ENCODE results near the gene TRUB2. TPM values are rescaled to one million over a fixed set of nuclear protein-coding genes. Genes with fewer than 3 reads are reported as not detected.

TRUB2 gene
- total and polyA plus RNA-seq, 2 donors (not counting 3 experiments of a cell fraction or from before 2014, with no cell fraction given): 21.1 to 39.3 TPM

DNA sequence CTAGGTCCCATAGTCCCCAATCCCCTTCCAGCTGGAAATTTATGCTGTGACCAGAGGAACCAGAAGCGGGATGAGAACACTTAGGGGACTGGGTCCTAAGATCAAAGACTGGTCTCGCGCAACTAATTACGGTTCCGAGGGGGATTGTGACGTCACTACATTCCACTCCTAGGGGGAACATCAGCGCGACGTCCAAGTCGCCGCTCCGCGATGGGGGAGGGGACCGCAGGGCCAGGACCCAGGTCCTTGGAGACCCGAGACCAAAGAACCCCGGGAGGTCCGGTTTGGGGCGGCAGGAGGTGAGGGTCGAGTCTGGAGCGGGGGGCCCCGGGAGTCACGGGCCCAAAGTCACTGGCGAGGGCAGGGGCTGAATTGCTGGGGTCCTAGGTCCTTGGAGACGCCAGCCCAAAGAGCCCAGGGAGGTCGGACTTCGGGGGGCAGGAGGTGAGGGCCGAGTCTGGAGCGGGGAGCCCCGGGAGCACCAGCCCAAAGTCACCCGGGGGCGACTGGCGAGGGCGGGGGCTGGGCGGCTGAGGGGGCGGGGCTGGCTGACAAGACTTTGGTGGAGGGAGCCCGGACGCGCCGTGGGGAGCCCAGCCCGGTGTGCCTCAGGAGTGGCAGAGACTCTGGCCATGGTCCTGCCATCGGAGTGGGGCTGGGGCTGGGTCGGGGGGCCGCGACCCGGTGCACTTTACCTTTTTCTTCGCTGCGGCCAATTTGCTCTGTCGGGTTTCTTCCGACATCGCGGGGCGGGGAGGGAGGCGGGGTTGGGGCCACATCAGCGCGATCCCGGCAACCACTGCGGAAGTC lies 46.8 kb downstream of the TRUB2 start, which contains the start of gene GOLGA2:
Gene GOLGA2, minus strand, starts transcription at position 810 of the 810 bp plus-strand sequence. Its CDS starts 31 bp downstream, at position 779.
- H3K36me3 ChIP-seq (ENCODE audit: control insufficient read depth in 2 of 2, extremely low read depth in 1 of 2, insufficient read depth in 2 of 2, low read length in 2 of 2): peaks cover 2 to 12% of the 10 kb centered on the region in 2 experiments
- ChIA-PET CTCF (interaction anchor here (0.7 to 1.1 kb wide), 6 partner anchors 20 to 145 kb away, joined by 3 to 7 read pairs (median 5); partner anchors contain the start of gene CERCAM), POLR2A (no interaction called here)
- DNase-seq (ENCODE audit: low read depth, low spot score) (peak; percentile 58), FAIRE-seq (no peak)
- H4K20me1 ChIP-seq (replicated peaks; ENCODE audit: control insufficient read depth, extremely low read depth, insufficient read depth, low read length): no peaks in the 10 kb centered on the region
- H3K4me2 ChIP-seq (ENCODE audit: insufficient read depth, low read length): peak within 1 kb of the TSS; percentile 86
- intact Hi-C loops (cut with micrococcal nuclease): loop anchor here (1.0 to 2.0 kb wide), 3 partner anchors 20 to 115 kb away; partner anchors contain the start of genes BBLN, COQ4 and TRUB2
- H3K9me1 ChIP-seq (replicated peaks; ENCODE audit: control insufficient read depth, extremely low read depth, insufficient read depth, low read length): no peaks in the 10 kb centered on the region
- peaks cover 27% of the 10 kb centered on the region for H3K4me1 ChIP-seq (ENCODE audit: control insufficient read depth, extremely low read depth, insufficient read depth, low read length)
- H3K79me2 ChIP-seq (ENCODE audit: control insufficient read depth, insufficient read depth, low read length): peaks cover 27% of the 10 kb centered on the region
- TF ChIP-seq GATA2 (IDR thresholded peaks at IDR 0.05; ENCODE audit: insufficient read depth, insufficient read length, low read depth, low read length) (no peak), POLR2A (IDR thresholded peaks at IDR 0.05; ENCODE audit: low read depth, low read length) (peak; percentile 38)
- H3K9me3 ChIP-seq (replicated peaks; ENCODE audit: control insufficient read depth, insufficient read depth, low read length): no peaks in the 10 kb centered on the region
- peak within 1 kb of the TSS; percentile 95 for H3K9ac ChIP-seq (replicated peaks; ENCODE audit: extremely low read depth, insufficient read depth, low read length)
- dilution Hi-C loops (cut with MboI; ENCODE audit: extremely low pct_ligation_motif_present, low sequenced_read_pairs): no loop called here
- H3K27me3 ChIP-seq (ENCODE audit: control insufficient read depth in 2 of 2, insufficient read depth in 2 of 2, low read length in 2 of 2): no peaks in the 10 kb centered on the region
- peak within 1 kb of the TSS; percentile 89 for H3K27ac ChIP-seq (ENCODE audit: insufficient read depth, low read depth, low read length)
- peak within 1 kb of the TSS; percentile 68 for H2AFZ ChIP-seq (ENCODE audit: low read depth, low read length)
- peak within 1 kb of the TSS; percentile 80 to 95 (median 81) for H3K4me3 ChIP-seq (replicated peaks in 1 of 3; ENCODE audit: insufficient read depth in 1 of 3, low read depth in 1 of 3, low read length in 3 of 3)
- BruUV-seq (replicated peaks): no TSS peak

GRCh38 chr9:128274245-128274644 lies 48.0 kb downstream of the TRUB2 start:
- TF ChIP-seq MYC (IDR thresholded peaks at IDR 0.05; ENCODE audit: low read depth, low read length) (no peak), JUN (IDR thresholded peaks at IDR 0.05; ENCODE audit: borderline replicate concordance, insufficient read depth, insufficient read length, low read depth) (no peak), POLR2A (IDR thresholded peaks at IDR 0.05; ENCODE audit: low read depth, low read length) (no peak), GATA2 (IDR thresholded peaks at IDR 0.05; ENCODE audit: insufficient read depth, insufficient read length, low read depth, low read length) (no peak)
- TF ChIP-seq, protein P1, sequence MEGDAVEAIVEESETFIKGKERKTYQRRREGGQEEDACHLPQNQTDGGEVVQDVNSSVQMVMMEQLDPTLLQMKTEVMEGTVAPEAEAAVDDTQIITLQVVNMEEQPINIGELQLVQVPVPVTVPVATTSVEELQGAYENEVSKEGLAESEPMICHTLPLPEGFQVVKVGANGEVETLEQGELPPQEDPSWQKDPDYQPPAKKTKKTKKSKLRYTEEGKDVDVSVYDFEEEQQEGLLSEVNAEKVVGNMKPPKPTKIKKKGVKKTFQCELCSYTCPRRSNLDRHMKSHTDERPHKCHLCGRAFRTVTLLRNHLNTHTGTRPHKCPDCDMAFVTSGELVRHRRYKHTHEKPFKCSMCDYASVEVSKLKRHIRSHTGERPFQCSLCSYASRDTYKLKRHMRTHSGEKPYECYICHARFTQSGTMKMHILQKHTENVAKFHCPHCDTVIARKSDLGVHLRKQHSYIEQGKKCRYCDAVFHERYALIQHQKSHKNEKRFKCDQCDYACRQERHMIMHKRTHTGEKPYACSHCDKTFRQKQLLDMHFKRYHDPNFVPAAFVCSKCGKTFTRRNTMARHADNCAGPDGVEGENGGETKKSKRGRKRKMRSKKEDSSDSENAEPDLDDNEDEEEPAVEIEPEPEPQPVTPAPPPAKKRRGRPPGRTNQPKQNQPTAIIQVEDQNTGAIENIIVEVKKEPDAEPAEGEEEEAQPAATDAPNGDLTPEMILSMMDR (IDR thresholded peaks at IDR 0.05; ENCODE audit: extremely low read depth in 1 of 2, insufficient read depth in 1 of 2, low read depth in 1 of 2, low read length in 2 of 2): no peak
- no peak overlapping the region for H2AFZ ChIP-seq (ENCODE audit: low read depth, low read length)
- no peaks in the 10 kb centered on the region for H3K9me1 ChIP-seq (replicated peaks; ENCODE audit: control insufficient read depth, extremely low read depth, insufficient read depth, low read length)
- H3K9me3 ChIP-seq (replicated peaks; ENCODE audit: control insufficient read depth, insufficient read depth, low read length): no peaks in the 10 kb centered on the region
- dilution Hi-C loops (cut with MboI; ENCODE audit: extremely low pct_ligation_motif_present, low sequenced_read_pairs) (no loop called here), intact Hi-C loops (cut with micrococcal nuclease) (loop anchor here (2.0 kb wide), 1 partner anchor 49 kb away; the partner anchor contains the start of genes COQ4 and TRUB2)
- peaks cover 27% of the 10 kb centered on the region for H3K79me2 ChIP-seq (ENCODE audit: control insufficient read depth, insufficient read depth, low read length)
- no TSS peak for BruUV-seq (replicated peaks)
- no peak overlapping the region for H3K27ac ChIP-seq (ENCODE audit: insufficient read depth, low read depth, low read length)
- no peak overlapping the region for H3K4me3 ChIP-seq (replicated peaks in 1 of 3; ENCODE audit: insufficient read depth in 1 of 3, low read depth in 1 of 3, low read length in 3 of 3)
- H3K4me1 ChIP-seq (ENCODE audit: control insufficient read depth, extremely low read depth, insufficient read depth, low read length): peaks cover 18% of the 10 kb centered on the region
- no peak overlapping the region for H3K9ac ChIP-seq (replicated peaks; ENCODE audit: extremely low read depth, insufficient read depth, low read length)
- no peaks in the 10 kb centered on the region for H4K20me1 ChIP-seq (replicated peaks; ENCODE audit: control insufficient read depth, extremely low read depth, insufficient read depth, low read length)
- POLR2A ChIA-PET: no interaction called here
- DNase-seq (ENCODE audit: low read depth, low spot score): no peak
- H3K4me2 ChIP-seq (ENCODE audit: insufficient read depth, low read length): peak overlapping the region; percentile 86
- FAIRE-seq: peak; percentile 68
- no peaks in the 10 kb centered on the region for H3K27me3 ChIP-seq (ENCODE audit: control insufficient read depth in 2 of 2, insufficient read depth in 2 of 2, low read length in 2 of 2)
- peaks cover 2 to 17% of the 10 kb centered on the region in 2 experiments for H3K36me3 ChIP-seq (ENCODE audit: control insufficient read depth in 2 of 2, extremely low read depth in 1 of 2, insufficient read depth in 2 of 2, low read length in 2 of 2)
- CTCF ChIA-PET: no interaction called here

Measured in endothelial cell of umbilical vein (primary cell).